Fibroblast of pulmonary artery (primary cell): ENCODE data around the gene NFKB2.

ENCODE experiments used
- DNase-seq: peaks from one replicate; pipeline ENCODE4 v3.0.0-alpha.2; 2010; ENCODE audit warnings: low read depth
- H3K4me3 ChIP-seq: replicated peaks from 2 replicates; pipeline ENCODE4 v1.5.1; 2011; ENCODE audit warnings: low read depth, mild to moderate bottlenecking, control low read depth, low read length, moderate library complexity
- CTCF ChIP-seq: IDR thresholded peaks from 2 replicates; pipeline ENCODE4 v1.5.1; 2011; ENCODE audit warnings: mild to moderate bottlenecking, control low read depth, low read length, inconsistent platforms; ENCODE audit errors: missing control alignments

NFKB2 gene

DNA sequence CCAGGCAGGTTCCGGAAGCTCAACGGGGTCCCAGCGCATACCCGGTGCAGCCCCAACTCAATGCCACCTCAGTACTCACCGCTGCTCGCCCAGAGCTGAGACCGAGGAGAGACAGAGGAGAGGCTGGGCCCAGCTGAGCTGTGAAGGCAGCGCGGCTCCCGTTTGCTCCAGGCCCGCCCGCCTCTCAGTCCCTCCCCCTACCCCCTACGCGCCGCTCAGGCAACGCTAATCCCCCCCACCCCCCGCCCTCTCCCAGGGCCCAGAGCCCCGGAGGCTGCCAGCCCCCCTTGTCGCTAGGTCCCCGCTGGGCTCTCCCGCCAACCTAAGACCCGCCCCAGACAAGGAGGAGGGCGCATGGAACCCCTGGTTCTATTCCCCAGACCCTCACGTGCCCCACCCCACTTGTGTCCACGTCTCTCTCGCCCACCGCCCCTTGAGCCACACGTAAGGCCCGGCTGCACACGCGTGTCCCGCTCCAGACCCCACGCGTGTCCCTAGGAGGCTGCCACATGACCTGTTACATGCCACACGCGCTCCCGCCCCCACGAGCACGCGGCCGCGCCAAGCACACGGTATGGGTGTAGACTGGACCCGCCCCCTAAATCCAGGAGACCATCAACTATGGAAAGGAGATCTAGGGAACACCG lies 23.2 kb downstream of the NFKB2 start, which contains the start of gene PSD:
Gene PSD, minus strand, starts transcription at position 164 of the 647 bp plus-strand sequence. CDS start 1,747 bp downstream, outside the sequence.
- no peak for TF ChIP-seq CTCF
- peak within 1 kb of the TSS; percentile 86 for H3K4me3 ChIP-seq
- no peak for DNase-seq

GRCh38 chr10:102419269-102420180 lies 24.0 kb downstream of the NFKB2 start:
- DNase-seq, result no peak

DNA sequence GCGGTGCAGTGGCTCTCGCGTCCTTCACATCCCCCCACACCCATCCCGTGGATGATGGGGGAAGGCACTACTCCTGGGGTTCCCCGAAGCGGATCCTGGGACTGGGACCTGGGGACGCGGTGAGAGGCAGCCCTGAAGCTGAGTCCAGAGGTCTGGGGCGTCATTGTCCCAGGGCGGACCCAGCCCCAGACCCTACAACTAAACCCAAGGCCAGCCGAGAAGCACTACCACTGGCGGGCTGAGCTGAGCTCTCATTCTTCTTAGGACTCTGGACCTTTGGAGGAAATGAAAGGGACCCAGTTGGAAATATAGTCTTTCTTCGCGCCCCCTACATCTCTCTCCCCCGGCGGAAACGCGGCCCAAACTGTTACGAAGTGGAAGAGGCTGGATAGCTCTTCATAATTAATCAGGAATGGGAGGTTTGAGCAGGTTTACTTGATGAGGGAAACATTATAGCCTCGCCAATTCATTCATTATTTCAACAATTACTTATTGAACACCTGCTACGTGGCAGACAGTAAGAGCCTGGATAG lies 24.7 kb downstream of the NFKB2 start:
- H3K4me3 ChIP-seq, result peak overlapping the region; percentile 86
- no peak for TF ChIP-seq CTCF
- no peak for DNase-seq

More at GRCh38 chr10:102419269-102420180, 24.0 kb downstream of the NFKB2 start:
- peak overlapping the region; percentile 86 for H3K4me3 ChIP-seq
- TF ChIP-seq CTCF, result no peak

DNA sequence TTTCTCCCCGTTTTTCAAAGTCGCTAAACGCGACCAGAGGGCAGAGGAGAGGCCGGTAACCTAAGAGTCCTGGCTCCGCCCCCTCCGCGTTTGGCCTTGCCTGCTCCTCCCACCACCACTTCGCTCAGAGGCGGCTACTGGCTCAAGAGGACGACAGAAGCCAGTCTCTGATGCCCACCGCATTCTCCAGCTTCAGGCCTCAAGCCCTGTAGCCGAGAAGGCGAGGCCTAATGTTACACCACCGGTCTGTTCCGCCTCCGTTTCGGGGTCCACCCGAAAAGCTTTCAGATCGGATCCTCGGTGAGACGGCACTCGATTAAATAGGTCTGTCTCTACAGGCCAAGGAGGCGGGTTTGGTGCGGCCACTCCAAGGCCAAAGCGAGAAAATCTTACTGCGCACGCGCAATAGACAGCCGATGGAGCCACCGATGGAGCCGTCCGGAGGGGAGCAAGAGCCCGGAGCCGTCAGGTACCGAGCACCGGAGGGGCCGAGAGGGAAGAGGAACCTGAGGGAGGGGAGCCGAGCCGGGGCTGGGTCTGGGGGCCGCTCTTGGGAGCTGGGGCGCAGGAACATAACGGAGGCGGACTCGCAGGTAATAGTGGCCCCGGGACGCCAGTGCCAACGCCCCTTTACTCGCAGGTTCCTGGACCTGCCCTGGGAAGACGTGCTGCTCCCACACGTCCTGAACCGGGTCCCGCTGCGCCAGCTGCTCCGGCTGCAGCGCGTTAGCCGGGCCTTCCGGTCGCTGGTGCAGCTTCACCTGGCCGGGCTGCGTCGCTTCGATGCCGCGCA lies 25.4 kb downstream of the NFKB2 start, which contains the start of gene FBXL15:
Gene FBXL15, plus strand, starts transcription at position 123 of the 793 bp plus-strand sequence. Its CDS starts 294 bp downstream, at position 417.
- peak within 1 kb of the TSS; percentile 86 for H3K4me3 ChIP-seq
- no peak for TF ChIP-seq CTCF
- peak; percentile 97 for DNase-seq

- DNase-seq, result no peak
- H3K4me3 ChIP-seq, result peak overlapping the region; percentile 86
- TF ChIP-seq CTCF, result no peak
These were observed 25.9 kb downstream of the NFKB2 start for GRCh38 chr10:102421507-102421756.

DNA sequence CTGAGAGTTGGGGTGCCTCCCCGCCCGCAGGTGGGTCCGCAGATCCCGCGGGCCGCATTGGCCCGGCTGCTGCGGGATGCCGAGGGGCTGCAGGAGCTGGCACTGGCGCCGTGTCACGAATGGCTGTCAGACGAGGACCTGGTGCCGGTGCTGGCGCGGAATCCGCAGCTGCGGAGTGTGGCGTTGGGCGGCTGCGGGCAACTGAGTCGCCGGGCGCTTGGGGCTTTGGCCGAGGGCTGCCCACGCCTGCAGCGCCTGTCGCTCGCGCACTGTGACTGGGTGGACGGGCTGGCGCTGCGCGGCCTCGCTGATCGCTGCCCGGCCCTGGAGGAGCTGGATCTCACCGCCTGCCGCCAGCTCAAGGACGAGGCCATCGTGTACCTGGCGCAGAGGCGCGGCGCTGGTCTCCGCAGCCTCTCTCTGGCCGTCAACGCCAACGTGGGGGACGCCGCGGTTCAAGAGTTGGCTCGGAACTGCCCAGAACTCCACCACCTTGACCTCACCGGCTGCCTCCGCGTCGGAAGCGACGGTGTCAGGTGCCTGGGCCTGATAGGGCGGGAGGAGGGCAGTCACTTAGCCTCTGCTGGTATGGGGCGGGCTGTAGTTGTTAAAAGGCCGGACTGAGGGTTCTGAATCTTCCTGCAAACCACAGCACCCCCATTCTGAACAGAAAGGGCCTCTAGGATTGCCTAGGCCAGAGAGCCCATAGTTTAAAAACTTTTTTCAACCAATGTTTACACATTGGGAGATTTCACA lies 26.4 kb downstream of the NFKB2 start:
- peak overlapping the region; percentile 86 for H3K4me3 ChIP-seq
- DNase-seq, result no peak
- TF ChIP-seq CTCF, result no peak
